Measurements from ENCODE around the gene ADAM10. TPM values are rescaled to one million over a fixed set of nuclear protein-coding genes. Genes with fewer than 3 reads are reported as not detected.

Gene ADAM10
- total RNA-seq, 2 donors from 2014 or later: 191 to 211 TPM

GRCh38 chr15:58755350-58755749 is 5.8 kb upstream of the ADAM10 start:
- DNase-seq: no peak
- no peaks in the 10 kb centered on the region for H3K27me3 Mint-ChIP-seq (ENCODE audit: insufficient read depth)
- TF ChIP-seq CTCF (conservative IDR thresholded peaks at IDR 0.05): no peak

GRCh38 chr15:58752716-58753115 is 3.2 kb upstream of the ADAM10 start:
- DNase-seq: no peak
- WGBS, 2 experiments (ENCODE audit: insufficient coverage in 1 of 2, insufficient read length in 1 of 2): 93 to 100% methylated on average over 1 to 3 of the region's 3 CpGs
- Mint-ChIP-seq H3K4me3 (no peak overlapping the region), H3K27ac (no peak overlapping the region), H3K9me3 (no peaks in the 10 kb centered on the region), H3K27me3 (ENCODE audit: insufficient read depth) (no peaks in the 10 kb centered on the region), H3K36me3 (ENCODE audit: low read depth) (no peaks in the 10 kb centered on the region), H3K4me1 (peaks cover 11% of the 10 kb centered on the region)
- no peaks in the 10 kb centered on the region for H3K4me1 ChIP-seq (ENCODE audit: control insufficient read depth, insufficient read depth, low read length)
- H3K27ac ChIP-seq (ENCODE audit: low read depth, low read length): no peak overlapping the region
- H3K36me3 ChIP-seq (ENCODE audit: control insufficient read depth, insufficient read depth, low read length): no peaks in the 10 kb centered on the region
- H3K4me3 ChIP-seq (ENCODE audit: low read length): no peak overlapping the region
- TF ChIP-seq CTCF (conservative IDR thresholded peaks at IDR 0.05): no peak
- no peaks in the 10 kb centered on the region for H3K27me3 ChIP-seq (ENCODE audit: control insufficient read depth, insufficient read depth, low read length, poor library complexity, severe bottlenecking)
- no peaks in the 10 kb centered on the region for H3K9me3 ChIP-seq (ENCODE audit: control insufficient read depth, low read length)
- no peak overlapping the region for H3K9ac ChIP-seq (ENCODE audit: extremely low read depth, low read length, poor library complexity, severe bottlenecking)

More at GRCh38 chr15:58755350-58755749, 5.8 kb upstream of the ADAM10 start:
- no peak overlapping the region for H3K4me3 Mint-ChIP-seq
- H3K27ac Mint-ChIP-seq: no peak overlapping the region
- H3K4me1 Mint-ChIP-seq: peaks cover 2% of the 10 kb centered on the region
- H3K27me3 ChIP-seq (ENCODE audit: control insufficient read depth, insufficient read depth, low read length, poor library complexity, severe bottlenecking): no peaks in the 10 kb centered on the region
- H3K36me3 ChIP-seq (ENCODE audit: control insufficient read depth, insufficient read depth, low read length): no peaks in the 10 kb centered on the region
- no peaks in the 10 kb centered on the region for H3K4me1 ChIP-seq (ENCODE audit: control insufficient read depth, insufficient read depth, low read length)
- H3K4me3 ChIP-seq (ENCODE audit: low read length): no peak overlapping the region
- no peaks in the 10 kb centered on the region for H3K9me3 ChIP-seq (ENCODE audit: control insufficient read depth, low read length)
- 98 to 100% methylated on average over 1 to 3 of the region's 3 CpGs for WGBS, 2 experiments (ENCODE audit: insufficient coverage in 1 of 2, insufficient read length in 1 of 2)
- H3K27ac ChIP-seq (ENCODE audit: low read depth, low read length): no peak overlapping the region
- no peak overlapping the region for H3K9ac ChIP-seq (ENCODE audit: extremely low read depth, low read length, poor library complexity, severe bottlenecking)
- H3K36me3 Mint-ChIP-seq (ENCODE audit: low read depth): no peaks in the 10 kb centered on the region
- H3K9me3 Mint-ChIP-seq: no peaks in the 10 kb centered on the region

- Histone ChIP-seq H3K36me3 (ENCODE audit: control insufficient read depth, insufficient read depth, low read length) (no peaks in the 10 kb centered on the region), H3K27me3 (ENCODE audit: control insufficient read depth, insufficient read depth, low read length, poor library complexity, severe bottlenecking) (no peaks in the 10 kb centered on the region), H3K9ac (ENCODE audit: extremely low read depth, low read length, poor library complexity, severe bottlenecking) (peak overlapping the region; percentile 68), H3K9me3 (ENCODE audit: control insufficient read depth, low read length) (no peaks in the 10 kb centered on the region), H3K4me3 (ENCODE audit: low read length) (peak overlapping the region; percentile 96), H3K27ac (ENCODE audit: low read depth, low read length) (peak overlapping the region; percentile 97), H3K4me1 (ENCODE audit: control insufficient read depth, insufficient read depth, low read length) (peaks cover 4% of the 10 kb centered on the region)
- peak overlapping the region; percentile 99 for H3K27ac Mint-ChIP-seq
- no peaks in the 10 kb centered on the region for H3K36me3 Mint-ChIP-seq (ENCODE audit: low read depth)
- 0% methylated on average over 24 to 81 of the region's 81 CpGs for WGBS, 2 experiments (ENCODE audit: insufficient coverage in 1 of 2, insufficient read length in 1 of 2)
- no peaks in the 10 kb centered on the region for H3K9me3 Mint-ChIP-seq
- peak; percentile 79 for DNase-seq
- no peak for TF ChIP-seq CTCF (conservative IDR thresholded peaks at IDR 0.05)
- H3K4me1 Mint-ChIP-seq: peaks cover 29% of the 10 kb centered on the region
- H3K27me3 Mint-ChIP-seq (ENCODE audit: insufficient read depth): no peaks in the 10 kb centered on the region
- H3K4me3 Mint-ChIP-seq: peak overlapping the region; percentile 99
These were observed 515 bp downstream of the ADAM10 start for GRCh38 chr15:58748852-58749531.
